SK-N-SH (cell line): ENCODE data around the gene FERMT2. TPM values are rescaled to one million over a fixed set of nuclear protein-coding genes. Genes with fewer than 3 reads are reported as not detected.

Experiments
- CTCF ChIA-PET: fragments of 300-600, 350-600 bp; formaldehyde crosslinking; extraction: SDS; loops from one replicate; lab custom pipeline; 2021; lab: Yijun Ruan, JAX
- POLR2A ChIA-PET: fragments of 350-600 bp; sonication (Branson Sonifier 250); formaldehyde crosslinking; extraction: SDS; loops from one replicate; lab custom pipeline; 2020; ENCODE audit warnings: antibody characterized with exemption, inconsistent platforms; lab: Yijun Ruan, JAX
- DNase-seq: peaks from one replicate; pipeline ENCODE4 v3.0.0; 2012
- H2AFZ ChIP-seq: fragments of 200-600 bp; sonication (generic); 2 replicates; pipeline ENCODE4 v1.8.1; 2016; ENCODE audit warnings: antibody characterized with exemption, mild to moderate bottlenecking, low read depth
- H3F3A ChIP-seq: fragments of 200-600 bp; sonication (generic); replicated peaks from 2 replicates; pipeline ENCODE3; 2016; ENCODE audit warnings: antibody characterized with exemption, mild to moderate bottlenecking; ENCODE audit not compliant: insufficient read depth
- H3K27ac ChIP-seq, 2 experiments: fragments of 200-500 bp in 1 of 2; fragments of 200-600 bp in 1 of 2; sonication (Bioruptor generic) in 1 of 2; sonication (generic), shearing (Covaris generic) in 1 of 2; 2 replicates each; pipeline versions ENCODE4 v1.5.1 to v1.6.1; 2014 to 2016; ENCODE audit warnings: low read depth in 2 of 2, inconsistent platforms in 1 of 2, low read length in 1 of 2, mild to moderate bottlenecking in 1 of 2, mixed read lengths in 1 of 2
- H3K27me3 ChIP-seq: fragments of 200-600 bp; sonication (generic), shearing (Covaris generic); 2 replicates; pipeline ENCODE4 v1.6.1; 2016; ENCODE audit warnings: mixed run types; ENCODE audit not compliant: insufficient read depth
- H3K36me3 ChIP-seq, 2 experiments: fragments of 200-500 bp in 1 of 2; fragments of 200-600 bp in 1 of 2; sonication (Bioruptor generic) in 1 of 2; sonication (generic) in 1 of 2; replicated peaks in 1 of 2; 2 replicates each; pipeline versions ENCODE3 to v1.5.1; 2014 to 2016; ENCODE audit warnings: low read length in 1 of 2, mild to moderate bottlenecking in 1 of 2; ENCODE audit not compliant: insufficient read depth in 2 of 2, control insufficient read depth in 1 of 2
- H3K4me1 ChIP-seq, 2 experiments: fragments of 200-500 bp in 1 of 2; fragments of 200-600 bp in 1 of 2; sonication (Bioruptor generic) in 1 of 2; sonication (generic), shearing (Covaris generic) in 1 of 2; 2 replicates each; pipeline versions ENCODE4 v1.5.1 to v1.6.1; 2014 to 2016; ENCODE audit warnings: low read depth in 1 of 2, low read length in 1 of 2, mixed run types in 1 of 2; ENCODE audit not compliant: insufficient read depth in 2 of 2, control insufficient read depth in 1 of 2
- H3K4me2 ChIP-seq: fragments of 200-600 bp; sonication (generic), shearing (Covaris generic); 2 replicates; pipeline ENCODE4 v1.6.1; 2017; ENCODE audit warnings: mixed run types
- H3K4me3 ChIP-seq, 2 experiments: fragments of 200-500 bp in 1 of 2; fragments of 200-600 bp in 1 of 2; sonication (Bioruptor generic) in 1 of 2; sonication (generic), shearing (Covaris generic) in 1 of 2; 2 replicates each; pipeline versions ENCODE4 v1.5.1 to v1.8.1; 2014 to 2016; ENCODE audit warnings: low read depth in 2 of 2, inconsistent platforms in 1 of 2, low read length in 1 of 2, mild to moderate bottlenecking in 1 of 2, mixed read lengths in 1 of 2, moderate library complexity in 1 of 2
- H3K79me2 ChIP-seq: fragments of 200-600 bp; sonication (generic); 2 replicates; pipeline ENCODE4 v1.8.1; 2017; ENCODE audit warnings: mild to moderate bottlenecking; ENCODE audit not compliant: insufficient read depth
- H3K9ac ChIP-seq: fragments of 200-600 bp; sonication (generic); 2 replicates; pipeline ENCODE4 v1.6.1; 2017; ENCODE audit warnings: mixed run types
- H3K9me2 ChIP-seq: fragments of 200-600 bp; sonication (generic); 2 replicates; pipeline ENCODE4 v1.6.1; 2017; ENCODE audit warnings: mixed run types
- H3K9me3 ChIP-seq: fragments of 200-600 bp; sonication (generic); 2 replicates; pipeline ENCODE4 v1.6.1; 2017; ENCODE audit warnings: mixed run types, mild to moderate bottlenecking, moderate library complexity
- H4K20me1 ChIP-seq: fragments of 200-600 bp; sonication (generic); 2 replicates; pipeline ENCODE4 v1.6.1; 2017; ENCODE audit warnings: mild to moderate bottlenecking, mixed run types; ENCODE audit not compliant: insufficient read depth
- EZH2phosphoT487 ChIP-seq: fragments of 200-600 bp; sonication (generic); IDR thresholded peaks from 2 replicates; pipeline ENCODE4 v1.6.1; 2017; ENCODE audit warnings: low read depth, mixed run types, mild to moderate bottlenecking, antibody characterized with exemption, moderate library complexity, borderline replicate concordance
- FOSL2 ChIP-seq: IDR thresholded peaks from 2 replicates; pipeline ENCODE4 v1.4.0; 2012; ENCODE audit warnings: low read depth, mild to moderate bottlenecking, moderate library complexity, borderline replicate concordance
- FOXM1 ChIP-seq: IDR thresholded peaks from 2 replicates; pipeline ENCODE4 v1.4.0; 2012; ENCODE audit warnings: low read depth, mild to moderate bottlenecking
- GABPA ChIP-seq: IDR thresholded peaks from 2 replicates; pipeline ENCODE4 v1.4.0; 2012; ENCODE audit warnings: low read depth, mild to moderate bottlenecking
- GATA2 ChIP-seq: sonication (generic); formaldehyde crosslinking; IDR thresholded peaks from 2 replicates; pipeline ENCODE4 v1.5.0; 2020; ENCODE audit warnings: mild to moderate bottlenecking, missing genetic modification reagents
- MEF2A ChIP-seq: IDR thresholded peaks from 2 replicates; pipeline ENCODE4 v1.4.0; 2012; ENCODE audit warnings: low read depth, borderline replicate concordance
- MXI1 ChIP-seq: IDR thresholded peaks from 2 replicates; pipeline ENCODE4 v1.6.1; 2012; ENCODE audit warnings: mild to moderate bottlenecking, low read depth, low read length, improper control_type of control experiment
- NRF1 ChIP-seq: IDR thresholded peaks from 2 replicates; pipeline ENCODE4 v1.6.1; 2012; ENCODE audit warnings: low read depth, mild to moderate bottlenecking, low read length
- POLR2AphosphoS5 ChIP-seq: IDR thresholded peaks from 2 replicates; pipeline ENCODE4 v1.6.1; 2012; ENCODE audit warnings: low read depth, low read length
- RCOR1 ChIP-seq: fragments of 150-350 bp; IDR thresholded peaks from 2 replicates; pipeline ENCODE4 v1.6.1; 2017; ENCODE audit warnings: antibody characterized with exemption, low read length
- RFX5 ChIP-seq: IDR thresholded peaks from 2 replicates; pipeline ENCODE4 v1.6.1; 2012; ENCODE audit warnings: mild to moderate bottlenecking, improper control_type of control experiment, low read length
- RXRA ChIP-seq: IDR thresholded peaks from 2 replicates; pipeline ENCODE4 v1.4.0; 2012; ENCODE audit warnings: low read depth, mild to moderate bottlenecking, borderline replicate concordance
- TAF1 ChIP-seq: IDR thresholded peaks from 2 replicates; pipeline ENCODE4 v1.6.1; 2012; ENCODE audit warnings: low read depth, mild to moderate bottlenecking, low read length, moderate library complexity, borderline replicate concordance
- TCF12 ChIP-seq: IDR thresholded peaks from 2 replicates; pipeline ENCODE4 v1.4.0; 2012
- TEAD4 ChIP-seq: IDR thresholded peaks from 2 replicates; pipeline ENCODE4 v1.4.0; 2012; ENCODE audit warnings: mild to moderate bottlenecking, borderline replicate concordance; ENCODE audit not compliant: insufficient read depth
- WGBS: methylation state at CpG from one replicate; pipeline ENCODE4 v1.1.6; 2017; ENCODE audit warnings: low lambda C conversion rate; 5-methylcytosine and 5-hydroxymethylcytosine counted together
- polyA plus RNA-seq, 3 experiments: library from polyadenylated mRNA; depleted of rRNA; stranded (reverse); fragments of >200 nt; gene quantifications; 2 replicates each; pipeline ENCODE4 v1.2.3, GENCODE V29; 2012
- TF ChIP-seq, protein P1 (sequence below): IDR thresholded peaks from 2 replicates; pipeline ENCODE4 v1.4.0; 2012; ENCODE audit warnings: low read depth, borderline replicate concordance
- TF ChIP-seq, protein P2 (sequence below): IDR thresholded peaks from 2 replicates; pipeline ENCODE4 v1.4.0; 2012; ENCODE audit warnings: low read depth
- TF ChIP-seq, protein P3 (sequence below): IDR thresholded peaks from 2 replicates; pipeline ENCODE4 v1.4.0; 2012; ENCODE audit warnings: low read depth, borderline replicate concordance
- TF ChIP-seq, protein P4 (sequence below): fragments of 150-350 bp; IDR thresholded peaks from 2 replicates; pipeline ENCODE4 v1.6.1; 2017; ENCODE audit warnings: antibody characterized with exemption, low read length, low read depth, borderline replicate concordance

Gene FERMT2
- polyA plus RNA-seq, 1 of the 3 experiments (the other 2 are of a cell fraction), result 40.1 TPM

DNA sequence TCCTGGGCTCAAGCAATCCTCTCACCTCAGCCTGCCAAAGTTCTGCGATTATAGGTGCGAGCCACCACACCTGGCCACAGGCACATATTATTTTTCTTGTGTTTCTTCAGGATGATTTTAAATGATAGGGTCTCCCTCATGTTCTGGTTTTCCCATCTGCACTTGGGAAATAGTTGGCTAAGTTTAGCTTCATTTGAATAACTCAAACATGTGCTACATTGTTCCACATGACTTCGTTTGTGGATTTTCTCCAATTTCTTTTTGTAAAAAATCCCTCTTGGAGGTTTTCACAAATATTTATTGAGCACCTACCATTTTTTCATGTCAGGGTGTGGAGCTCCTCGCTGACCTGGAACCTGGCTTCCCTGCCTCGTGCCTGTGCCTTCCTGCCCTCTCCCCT lies 104.3 kb downstream of the FERMT2 start:
- POLR2A ChIA-PET, result no interaction called here
- WGBS, result 75% methylated on average over 5 of the region's 5 CpGs

DNA sequence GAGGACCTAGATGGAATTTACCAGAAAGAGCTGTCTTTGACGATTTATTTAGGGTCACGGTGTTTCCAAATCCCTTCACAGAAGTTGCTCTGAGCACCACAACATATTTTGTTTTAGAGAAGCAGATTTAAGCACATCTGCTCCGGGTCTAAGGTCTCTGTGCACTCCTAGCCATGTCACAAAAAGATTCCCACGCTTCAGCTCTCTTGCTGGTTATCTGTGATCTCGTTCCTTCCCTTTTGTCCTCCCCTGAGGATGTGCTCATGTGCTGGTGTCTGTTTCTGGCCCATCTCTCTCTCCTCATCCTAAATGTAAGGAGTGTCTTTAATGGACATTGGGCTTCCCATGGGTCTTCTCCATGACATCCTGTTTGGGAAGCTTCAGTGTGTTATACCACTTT lies 105.8 kb downstream of the FERMT2 start:
- H3K27me3 ChIP-seq, result no peaks in the 10 kb centered on the region
- H3K4me1 ChIP-seq, result peaks cover 4 to 23% of the 10 kb centered on the region in 2 experiments; a peak in 2 of 4 replicates
- peak overlapping the region; percentile 72; the same call in 1 of the 2 replicates for H2AFZ ChIP-seq
- H3K4me2 ChIP-seq, result no peak overlapping the region; the same call in 1 of the 2 replicates
- no peaks in the 10 kb centered on the region for H3K79me2 ChIP-seq
- H3K36me3 ChIP-seq, result no peaks in the 10 kb centered on the region
- H3F3A ChIP-seq, result peaks cover 18% of the 10 kb centered on the region
- DNase-seq, result no peak
- TF ChIP-seq RCOR1, result no peak
- TF ChIP-seq, protein P1, sequence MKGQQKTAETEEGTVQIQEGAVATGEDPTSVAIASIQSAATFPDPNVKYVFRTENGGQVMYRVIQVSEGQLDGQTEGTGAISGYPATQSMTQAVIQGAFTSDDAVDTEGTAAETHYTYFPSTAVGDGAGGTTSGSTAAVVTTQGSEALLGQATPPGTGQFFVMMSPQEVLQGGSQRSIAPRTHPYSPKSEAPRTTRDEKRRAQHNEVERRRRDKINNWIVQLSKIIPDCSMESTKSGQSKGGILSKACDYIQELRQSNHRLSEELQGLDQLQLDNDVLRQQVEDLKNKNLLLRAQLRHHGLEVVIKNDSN, result no peak
- no peak for TF ChIP-seq RXRA
- TF ChIP-seq TAF1, result no peak
- TF ChIP-seq FOSL2, result no peak
- TF ChIP-seq, protein P2, sequence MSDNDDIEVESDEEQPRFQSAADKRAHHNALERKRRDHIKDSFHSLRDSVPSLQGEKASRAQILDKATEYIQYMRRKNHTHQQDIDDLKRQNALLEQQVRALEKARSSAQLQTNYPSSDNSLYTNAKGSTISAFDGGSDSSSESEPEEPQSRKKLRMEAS, result no peak
- TF ChIP-seq TCF12, result no peak
- TF ChIP-seq EZH2phosphoT487, result no peak
- TF ChIP-seq GATA2 (CRISPR knock-in tag), result no peak
- no peak for TF ChIP-seq GABPA
- TF ChIP-seq MEF2A, result no peak
- no peak for TF ChIP-seq MXI1
- TF ChIP-seq POLR2AphosphoS5, result no peak
- CTCF ChIA-PET, result no interaction called here
- no peaks in the 10 kb centered on the region for H4K20me1 ChIP-seq
- peak overlapping the region in 1 of 2 experiments; percentile 49; a peak in 2 of 4 replicates for H3K27ac ChIP-seq
- H3K9ac ChIP-seq, result no peak overlapping the region
- H3K4me3 ChIP-seq, result no peak overlapping the region
- H3K9me2 ChIP-seq, result no peaks in the 10 kb centered on the region
- no peaks in the 10 kb centered on the region for H3K9me3 ChIP-seq
- WGBS, result 95% methylated on average over 5 of the region's 5 CpGs
- POLR2A ChIA-PET, result no interaction called here

More for the DNA sequence above, 104.3 kb downstream of the FERMT2 start:
- H3K9me3 ChIP-seq, result no peaks in the 10 kb centered on the region
- CTCF ChIA-PET, result interaction anchor here (0.8 to 1.1 kb wide), 2 partner anchors 17 to 114 kb away, joined by 4 read pairs; no protein-coding TSS in a partner anchor
- H3K4me3 ChIP-seq, result no peak overlapping the region
- H4K20me1 ChIP-seq, result no peaks in the 10 kb centered on the region
- H3K27ac ChIP-seq, result no peak overlapping the region
- no peaks in the 10 kb centered on the region for H3K36me3 ChIP-seq
- no peak overlapping the region for H3K4me2 ChIP-seq
- TF ChIP-seq TEAD4, result no peak
- TF ChIP-seq, protein P3, sequence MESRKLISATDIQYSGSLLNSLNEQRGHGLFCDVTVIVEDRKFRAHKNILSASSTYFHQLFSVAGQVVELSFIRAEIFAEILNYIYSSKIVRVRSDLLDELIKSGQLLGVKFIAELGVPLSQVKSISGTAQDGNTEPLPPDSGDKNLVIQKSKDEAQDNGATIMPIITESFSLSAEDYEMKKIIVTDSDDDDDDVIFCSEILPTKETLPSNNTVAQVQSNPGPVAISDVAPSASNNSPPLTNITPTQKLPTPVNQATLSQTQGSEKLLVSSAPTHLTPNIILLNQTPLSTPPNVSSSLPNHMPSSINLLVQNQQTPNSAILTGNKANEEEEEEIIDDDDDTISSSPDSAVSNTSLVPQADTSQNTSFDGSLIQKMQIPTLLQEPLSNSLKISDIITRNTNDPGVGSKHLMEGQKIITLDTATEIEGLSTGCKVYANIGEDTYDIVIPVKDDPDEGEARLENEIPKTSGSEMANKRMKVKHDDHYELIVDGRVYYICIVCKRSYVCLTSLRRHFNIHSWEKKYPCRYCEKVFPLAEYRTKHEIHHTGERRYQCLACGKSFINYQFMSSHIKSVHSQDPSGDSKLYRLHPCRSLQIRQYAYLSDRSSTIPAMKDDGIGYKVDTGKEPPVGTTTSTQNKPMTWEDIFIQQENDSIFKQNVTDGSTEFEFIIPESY, result no peak
- TF ChIP-seq FOXM1, result no peak
- no peak for TF ChIP-seq NRF1
- TF ChIP-seq, protein P4, sequence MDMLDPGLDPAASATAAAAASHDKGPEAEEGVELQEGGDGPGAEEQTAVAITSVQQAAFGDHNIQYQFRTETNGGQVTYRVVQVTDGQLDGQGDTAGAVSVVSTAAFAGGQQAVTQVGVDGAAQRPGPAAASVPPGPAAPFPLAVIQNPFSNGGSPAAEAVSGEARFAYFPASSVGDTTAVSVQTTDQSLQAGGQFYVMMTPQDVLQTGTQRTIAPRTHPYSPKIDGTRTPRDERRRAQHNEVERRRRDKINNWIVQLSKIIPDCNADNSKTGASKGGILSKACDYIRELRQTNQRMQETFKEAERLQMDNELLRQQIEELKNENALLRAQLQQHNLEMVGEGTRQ, result no peak
- TF ChIP-seq RFX5, result no peak
- TF ChIP-seq EZH2phosphoT487, result no peak
- H3K27me3 ChIP-seq, result no peaks in the 10 kb centered on the region
- no peak overlapping the region for H3K9ac ChIP-seq
- no peaks in the 10 kb centered on the region for H3K79me2 ChIP-seq
- H2AFZ ChIP-seq, result no peak overlapping the region
- no peak for DNase-seq
- H3K9me2 ChIP-seq, result no peaks in the 10 kb centered on the region
- peaks cover 0 to 8% of the 10 kb centered on the region in 2 experiments; a peak in 2 of 4 replicates for H3K4me1 ChIP-seq
- H3F3A ChIP-seq, result peaks cover 6% of the 10 kb centered on the region
